Epithelial cell of umbilical artery (primary cell): Measurements from ENCODE around the gene FUT9. TPM values are rescaled to one million over a fixed set of nuclear protein-coding genes. Genes with fewer than 3 reads are reported as not detected.

Experiments
- total RNA-seq: library from RNA; depleted of rRNA; stranded (reverse); fragments of >200 nt; gene quantifications from 2 replicates; pipeline ENCODE4 v1.2.3, GENCODE V29; 2014

FUT9 gene
- total RNA-seq, result not detected in 2 replicates

DNA sequence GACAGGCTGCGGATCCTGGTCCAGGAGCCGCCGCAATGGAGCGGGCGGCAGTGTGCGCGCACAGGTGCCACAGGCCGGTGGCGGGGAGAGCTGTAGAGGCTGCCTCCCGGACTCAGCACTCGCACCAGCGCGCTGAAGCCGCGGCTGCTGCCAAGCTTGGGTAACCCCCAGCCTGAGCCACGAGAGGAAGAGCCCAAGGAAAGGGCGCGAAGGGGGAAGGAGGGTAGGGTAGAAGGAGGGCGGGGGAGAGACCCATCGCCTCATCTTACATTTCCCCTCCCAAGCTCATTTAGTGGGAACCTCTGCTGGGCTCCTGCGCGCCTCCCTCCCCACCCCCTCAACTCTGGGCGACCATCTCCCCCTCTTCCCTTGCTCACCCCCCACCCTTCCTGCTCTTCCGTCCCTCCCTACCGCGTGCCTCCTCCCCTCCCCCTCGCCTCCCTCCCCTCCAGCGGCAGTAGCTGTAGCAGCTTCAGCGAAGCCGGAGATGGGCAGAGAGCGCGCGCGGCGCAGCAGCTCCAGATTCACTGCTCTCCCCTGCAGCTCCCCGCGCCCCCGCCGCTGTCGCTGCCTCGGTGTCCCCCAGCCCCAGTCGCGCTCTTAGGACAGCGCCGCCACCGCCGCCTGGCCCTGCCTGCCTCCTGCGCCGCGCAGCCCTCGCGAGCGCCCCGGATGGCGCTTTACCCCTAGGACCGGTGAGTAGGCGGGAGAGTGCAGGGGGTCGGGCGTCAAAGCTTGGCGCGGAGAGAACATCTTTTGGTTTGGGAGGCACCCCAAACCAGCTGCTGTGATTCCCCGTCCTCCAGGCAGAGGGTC, at the start of gene FUT9:
Gene FUT9 (plus strand): TSS at position 457 of the 816 bp plus-strand sequence. CDS start 187,182 bp downstream, outside the sequence.

